Measurements from ENCODE around the gene DLG4.

The DLG4 gene

DNA sequence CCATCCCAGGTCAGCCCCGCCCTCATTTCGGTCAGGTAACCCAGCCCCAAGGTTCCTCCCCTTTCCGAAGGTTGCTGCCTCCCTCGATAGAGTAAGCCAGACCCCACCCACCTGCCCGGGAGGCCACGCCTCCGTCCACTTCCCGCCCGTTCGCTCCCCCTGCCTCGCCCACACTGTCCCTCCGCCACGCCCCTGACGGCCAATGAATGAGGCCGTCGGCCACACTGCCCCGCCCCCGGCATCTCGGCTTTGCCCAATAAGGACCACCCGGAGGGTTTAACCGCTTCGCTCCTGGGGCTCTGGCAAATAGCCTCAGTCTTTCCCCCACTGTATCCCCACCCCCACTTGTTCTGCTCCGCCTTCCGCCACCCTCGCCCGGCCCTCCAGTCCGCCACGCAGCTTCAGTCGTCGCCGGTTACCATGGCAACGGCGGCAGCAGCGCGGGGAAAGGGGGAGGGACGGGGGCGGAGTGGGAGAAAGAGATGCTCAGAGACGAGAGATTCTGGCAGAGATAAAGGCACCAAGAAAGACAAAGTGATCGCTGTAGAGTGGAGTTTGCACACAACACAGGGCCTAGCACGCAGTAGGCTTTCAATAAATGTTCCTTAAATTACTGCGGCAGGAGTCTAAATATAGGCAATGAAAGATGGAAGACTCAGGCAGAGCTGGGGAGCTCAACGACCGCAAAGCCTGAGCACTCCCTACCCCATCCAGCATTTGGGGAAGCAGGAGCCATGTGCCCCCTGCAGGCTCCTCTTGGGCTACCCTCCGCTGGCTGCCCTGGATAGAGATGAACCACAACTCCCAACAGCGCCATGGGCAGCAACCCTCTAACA is 5.1 kb downstream of the DLG4 start (continued):
- TF ChIP-seq ZBTB8A (tag by site-specific recombination; IDR thresholded peaks at IDR 0.05) = no peak
- TF ChIP-seq ZIC2 (tag by site-specific recombination; IDR thresholded peaks at IDR 0.05) = peak; percentile 85
- TF ChIP-seq KLF9 (tag by site-specific recombination; IDR thresholded peaks at IDR 0.05; ENCODE audit: low read depth) = peak; percentile 98
- TF ChIP-seq ZFHX2 (tag by site-specific recombination; conservative IDR thresholded peaks at IDR 0.05) = peak; percentile 96
- peak; percentile 58 for TF ChIP-seq OSR2 (tag by site-specific recombination; IDR thresholded peaks at IDR 0.05)
- 0 out of 2 replicates have a peak, but pooled peaks have one; percentile 14 for TF ChIP-seq MYNN (tag by site-specific recombination; IDR thresholded peaks at IDR 0.05; ENCODE audit: borderline replicate concordance)
- peak; percentile 42; the same call in 1 of the 2 replicates for TF ChIP-seq ZNF280D (tag by site-specific recombination; IDR thresholded peaks at IDR 0.05)
- TF ChIP-seq, protein P1, sequence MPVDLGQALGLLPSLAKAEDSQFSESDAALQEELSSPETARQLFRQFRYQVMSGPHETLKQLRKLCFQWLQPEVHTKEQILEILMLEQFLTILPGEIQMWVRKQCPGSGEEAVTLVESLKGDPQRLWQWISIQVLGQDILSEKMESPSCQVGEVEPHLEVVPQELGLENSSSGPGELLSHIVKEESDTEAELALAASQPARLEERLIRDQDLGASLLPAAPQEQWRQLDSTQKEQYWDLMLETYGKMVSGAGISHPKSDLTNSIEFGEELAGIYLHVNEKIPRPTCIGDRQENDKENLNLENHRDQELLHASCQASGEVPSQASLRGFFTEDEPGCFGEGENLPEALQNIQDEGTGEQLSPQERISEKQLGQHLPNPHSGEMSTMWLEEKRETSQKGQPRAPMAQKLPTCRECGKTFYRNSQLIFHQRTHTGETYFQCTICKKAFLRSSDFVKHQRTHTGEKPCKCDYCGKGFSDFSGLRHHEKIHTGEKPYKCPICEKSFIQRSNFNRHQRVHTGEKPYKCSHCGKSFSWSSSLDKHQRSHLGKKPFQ (tag by site-specific recombination; IDR thresholded peaks at IDR 0.05) = no peak
- TF ChIP-seq, protein P2, sequence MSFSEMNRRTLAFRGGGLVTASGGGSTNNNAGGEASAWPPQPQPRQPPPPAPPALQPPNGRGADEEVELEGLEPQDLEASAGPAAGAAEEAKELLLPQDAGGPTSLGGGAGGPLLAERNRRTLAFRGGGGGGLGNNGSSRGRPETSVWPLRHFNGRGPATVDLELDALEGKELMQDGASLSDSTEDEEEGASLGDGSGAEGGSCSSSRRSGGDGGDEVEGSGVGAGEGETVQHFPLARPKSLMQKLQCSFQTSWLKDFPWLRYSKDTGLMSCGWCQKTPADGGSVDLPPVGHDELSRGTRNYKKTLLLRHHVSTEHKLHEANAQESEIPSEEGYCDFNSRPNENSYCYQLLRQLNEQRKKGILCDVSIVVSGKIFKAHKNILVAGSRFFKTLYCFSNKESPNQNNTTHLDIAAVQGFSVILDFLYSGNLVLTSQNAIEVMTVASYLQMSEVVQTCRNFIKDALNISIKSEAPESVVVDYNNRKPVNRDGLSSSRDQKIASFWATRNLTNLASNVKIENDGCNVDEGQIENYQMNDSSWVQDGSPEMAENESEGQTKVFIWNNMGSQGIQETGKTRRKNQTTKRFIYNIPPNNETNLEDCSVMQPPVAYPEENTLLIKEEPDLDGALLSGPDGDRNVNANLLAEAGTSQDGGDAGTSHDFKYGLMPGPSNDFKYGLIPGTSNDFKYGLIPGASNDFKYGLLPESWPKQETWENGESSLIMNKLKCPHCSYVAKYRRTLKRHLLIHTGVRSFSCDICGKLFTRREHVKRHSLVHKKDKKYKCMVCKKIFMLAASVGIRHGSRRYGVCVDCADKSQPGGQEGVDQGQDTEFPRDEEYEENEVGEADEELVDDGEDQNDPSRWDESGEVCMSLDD (tag by site-specific recombination; IDR thresholded peaks at IDR 0.05) = peak; percentile 67
- TF ChIP-seq ZNF521 (tag by site-specific recombination; IDR thresholded peaks at IDR 0.05) = no peak
- no peak for TF ChIP-seq BCL11B (tag by site-specific recombination; IDR thresholded peaks at IDR 0.05; ENCODE audit: low read depth)
- TF ChIP-seq ZFP3 (tag by site-specific recombination; IDR thresholded peaks at IDR 0.05; ENCODE audit: low read depth) = no peak
- peak; percentile 68; the same call in 1 of the 2 replicates for TF ChIP-seq ZNF629 (tag by site-specific recombination; IDR thresholded peaks at IDR 0.05)
- TF ChIP-seq ZNF19 (tag by site-specific recombination; IDR thresholded peaks at IDR 0.05; ENCODE audit: low read depth) = no peak
- peak; percentile 95 for TF ChIP-seq EGR2 (tag by site-specific recombination; IDR thresholded peaks at IDR 0.05; ENCODE audit: low read depth)
- TF ChIP-seq SP2 (tag by site-specific recombination; IDR thresholded peaks at IDR 0.05) = peak; percentile 100
- no peak for TF ChIP-seq ZNF544 (tag by site-specific recombination; IDR thresholded peaks at IDR 0.05)
- TF ChIP-seq ZEB2 (tag by site-specific recombination; IDR thresholded peaks at IDR 0.05) = peak; percentile 69
- TF ChIP-seq ZNF549 (tag by site-specific recombination; IDR thresholded peaks at IDR 0.05) = no peak
- no peak for TF ChIP-seq ZNF514 (tag by site-specific recombination; IDR thresholded peaks at IDR 0.05)
- TF ChIP-seq YY2 (tag by site-specific recombination; IDR thresholded peaks at IDR 0.05) = no peak; the same call in 1 of the 2 replicates
- TF ChIP-seq ZNF132 (tag by site-specific recombination; IDR thresholded peaks at IDR 0.05; ENCODE audit: borderline replicate concordance) = no peak
- TF ChIP-seq ZNF660 (tag by site-specific recombination; IDR thresholded peaks at IDR 0.05) = peak; percentile 73; the same call in 1 of the 2 replicates
- TF ChIP-seq HIC1 (tag by site-specific recombination; IDR thresholded peaks at IDR 0.05) = peak; percentile 73
- TF ChIP-seq, protein P3, sequence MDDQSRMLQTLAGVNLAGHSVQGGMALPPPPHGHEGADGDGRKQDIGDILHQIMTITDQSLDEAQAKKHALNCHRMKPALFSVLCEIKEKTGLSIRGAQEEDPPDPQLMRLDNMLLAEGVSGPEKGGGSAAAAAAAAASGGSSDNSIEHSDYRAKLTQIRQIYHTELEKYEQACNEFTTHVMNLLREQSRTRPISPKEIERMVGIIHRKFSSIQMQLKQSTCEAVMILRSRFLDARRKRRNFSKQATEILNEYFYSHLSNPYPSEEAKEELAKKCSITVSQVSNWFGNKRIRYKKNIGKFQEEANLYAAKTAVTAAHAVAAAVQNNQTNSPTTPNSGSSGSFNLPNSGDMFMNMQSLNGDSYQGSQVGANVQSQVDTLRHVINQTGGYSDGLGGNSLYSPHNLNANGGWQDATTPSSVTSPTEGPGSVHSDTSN (CRISPR knock-in tag; IDR thresholded peaks at IDR 0.05) = no peak

Data from HEK293 (cell line).